Breast epithelium (tissue), 3 donors: ENCODE results near the gene ESM1.

Experiments
- CTCF ChIP-seq, 3 donors: fragments of 450-650 bp; IDR thresholded peaks; one replicate each; pipeline ENCODE4 v1.5.1; 2016 to 2017; ENCODE audit warnings: antibody characterized with exemption in 3 of 3, mild to moderate bottlenecking in 3 of 3, moderate library complexity in 3 of 3
- POLR2A ChIP-seq: fragments of 450-650 bp; IDR thresholded peaks from one replicate; pipeline ENCODE4 v1.6.1; 2016; ENCODE audit warnings: antibody characterized with exemption, mild to moderate bottlenecking, moderate library complexity
- POLR2AphosphoS5 ChIP-seq, 3 donors: sonication (generic); formaldehyde crosslinking; IDR thresholded peaks; one replicate each; pipeline ENCODE4 v1.6.1; 2017; ENCODE audit warnings: antibody characterized with exemption in 3 of 3

GRCh38 chr5:54995168-54995567, 9.8 kb upstream of the ESM1 start:
- TF ChIP-seq POLR2A (no peak), CTCF (IDR thresholded peaks at IDR 0.05) (no peak), POLR2AphosphoS5 (IDR thresholded peaks at IDR 0.05) (no peak)
